ENCODE results near the gene KLRG1.

The KLRG1 gene

GRCh38 chr12:8987163-8987562 is 2.2 kb upstream of the KLRG1 start:
- DNase-seq, result no peak

GRCh38 chr12:8987685-8988084 is 1.7 kb upstream of the KLRG1 start:
- DNase-seq, result no peak

- DNase-seq, result no peak
Measured at GRCh38 chr12:8991371-8992345, 2.3 kb downstream of the KLRG1 start.

GRCh38 chr12:8993827-8994226 is 4.5 kb downstream of the KLRG1 start:
- DNase-seq, result no peak

GRCh38 chr12:8995021-8995775 is 5.9 kb downstream of the KLRG1 start:
- no peak for DNase-seq

- no peak for DNase-seq
Measured at GRCh38 chr12:8996682-8997405, 7.5 kb downstream of the KLRG1 start.

- DNase-seq, result no peak
Measured at GRCh38 chr12:9001233-9001632, 11.9 kb downstream of the KLRG1 start.

- no peak for DNase-seq
Measured at GRCh38 chr12:9002335-9002734, 13.0 kb downstream of the KLRG1 start.

GRCh38 chr12:9022592-9022991 is 33.2 kb downstream of the KLRG1 start:
- DNase-seq, result no peak

GRCh38 chr12:9024512-9024911 is 35.2 kb downstream of the KLRG1 start:
- no peak for DNase-seq

- peak; percentile 73 for DNase-seq
Measured at GRCh38 chr12:9027161-9028059, 38.1 kb downstream of the KLRG1 start.

GRCh38 chr12:9030776-9031175 is 41.4 kb downstream of the KLRG1 start:
- no peak for DNase-seq

GRCh38 chr12:9032202-9032964 is 43.0 kb downstream of the KLRG1 start:
- DNase-seq, result no peak

- no peak for DNase-seq
Measured at GRCh38 chr12:9033265-9033887, 44.0 kb downstream of the KLRG1 start.

- DNase-seq, result no peak
Measured at GRCh38 chr12:9034095-9034494, 44.7 kb downstream of the KLRG1 start.

- DNase-seq, result no peak
Measured at GRCh38 chr12:9036227-9036626, 46.9 kb downstream of the KLRG1 start.

- no peak for DNase-seq
Measured at GRCh38 chr12:9037431-9037830, 48.1 kb downstream of the KLRG1 start.

GRCh38 chr12:9039397-9039977 is 50.1 kb downstream of the KLRG1 start:
- no peak for DNase-seq

- DNase-seq, result no peak
Measured at GRCh38 chr12:9040484-9041186, 51.3 kb downstream of the KLRG1 start.

- no peak for DNase-seq
Measured at GRCh38 chr12:9041321-9041720, 52.0 kb downstream of the KLRG1 start.
